BLaER1 treated with 17β-estradiol and CSF1 and Interleukin-3, amounts not matched to agents 10 nM and 100 nM (cell line): ENCODE data around the gene HCFC1.

Experiments
- H3K27ac ChIP-seq, 11 experiments: shearing (Covaris generic); formaldehyde crosslinking; 2 replicates each; pipeline ENCODE4 v1.8.1; 2022
- H3K27me3 ChIP-seq, 11 experiments: shearing (Covaris generic); formaldehyde crosslinking; 2 replicates each; pipeline ENCODE4 v1.8.1; 2022
- H3K36me3 ChIP-seq, 11 experiments: shearing (Covaris generic); formaldehyde crosslinking; 2 replicates each; pipeline ENCODE4 v1.8.1; 2022
- H3K4me1 ChIP-seq, 10 experiments: shearing (Covaris generic); formaldehyde crosslinking; 2 replicates each; pipeline ENCODE4 v1.8.1; 2022
- H3K4me2 ChIP-seq, 11 experiments: shearing (Covaris generic); formaldehyde crosslinking; 2 replicates each; pipeline ENCODE4 v1.8.1; 2022
- H3K4me3 ChIP-seq, 10 experiments: shearing (Covaris generic); formaldehyde crosslinking; 2 replicates each; pipeline ENCODE4 v1.8.1; 2022
- H3K9ac ChIP-seq, 11 experiments: shearing (Covaris generic); formaldehyde crosslinking; 2 replicates each; pipeline ENCODE4 v1.8.1; 2022
- H3K9me3 ChIP-seq, 11 experiments: shearing (Covaris generic); formaldehyde crosslinking; replicated peaks in 1 of 11; 2 replicates each; pipeline ENCODE4 v1.8.1; 2022
- H4K20me1 ChIP-seq, 11 experiments: shearing (Covaris generic); formaldehyde crosslinking; 2 replicates each; pipeline ENCODE4 v1.8.1; 2022
- Cebpa-rat ChIP-seq, 11 experiments: shearing (Covaris generic); IDR thresholded peaks; 2 replicates each; pipeline ENCODE4 v1.8.1; 2022

HCFC1 gene

DNA sequence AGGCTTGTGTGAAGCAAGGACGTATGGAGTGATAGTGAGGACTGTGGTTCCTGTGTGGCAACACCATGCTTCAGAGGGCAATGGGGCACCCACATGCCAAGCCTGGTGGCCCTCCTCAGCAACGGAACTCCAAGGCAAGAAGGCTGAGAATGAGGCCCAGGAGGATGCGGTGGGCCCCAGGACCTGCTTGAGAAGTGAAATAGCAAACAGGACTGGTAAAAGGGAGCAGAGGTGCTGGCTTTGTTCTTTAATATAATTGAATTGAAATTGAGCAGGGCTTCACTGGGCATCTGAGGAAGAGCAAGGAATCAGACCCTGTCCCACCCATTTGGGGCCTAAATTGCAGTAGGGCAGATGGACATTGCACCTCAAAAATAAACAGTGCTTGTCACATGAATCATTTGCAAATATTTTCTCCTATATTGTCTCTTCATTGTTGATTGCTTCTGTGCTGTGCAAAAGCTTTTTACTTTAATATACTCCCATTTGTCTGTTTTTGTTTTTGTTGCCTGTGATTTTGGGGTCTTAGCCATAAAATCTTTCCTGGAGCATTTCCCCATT lies 3.2 kb upstream of the HCFC1 start:
- peaks cover 22 to 34% (median 28%) of the 10 kb centered on the region in 10 experiments for H3K4me1 ChIP-seq
- H3K4me2 ChIP-seq = peak overlapping the region; percentile 82 to 92 (median 89)
- peak overlapping the region in 10 of 11 experiments; percentile 93 to 100 (median 99); a peak in 19 of 22 replicates for H3K27ac ChIP-seq
- H3K4me3 ChIP-seq = 0 out of 20 replicates have a peak overlapping the region, but pooled peaks of 1 of the 10 experiments have one; percentile 90
- H4K20me1 ChIP-seq = peaks cover 29 to 70% (median 49%) of the 10 kb centered on the region in 11 experiments; a peak in 21 of 22 replicates
- H3K36me3 ChIP-seq = no peaks in the 10 kb centered on the region; a peak in 2 of 22 replicates
- H3K9ac ChIP-seq = peak overlapping the region in 10 of 11 experiments; percentile 92 to 100 (median 98); a peak in 13 of 22 replicates
- H3K27me3 ChIP-seq = peaks cover 64 to 74% (median 68%) of the 10 kb centered on the region in 11 experiments
- H3K9me3 ChIP-seq = no peaks in the 10 kb centered on the region
- TF ChIP-seq Cebpa-rat (IDR thresholded peaks at IDR 0.05) = 0 out of 22 replicates have a peak, but pooled peaks of 2 of the 11 experiments have one; percentile 11

DNA sequence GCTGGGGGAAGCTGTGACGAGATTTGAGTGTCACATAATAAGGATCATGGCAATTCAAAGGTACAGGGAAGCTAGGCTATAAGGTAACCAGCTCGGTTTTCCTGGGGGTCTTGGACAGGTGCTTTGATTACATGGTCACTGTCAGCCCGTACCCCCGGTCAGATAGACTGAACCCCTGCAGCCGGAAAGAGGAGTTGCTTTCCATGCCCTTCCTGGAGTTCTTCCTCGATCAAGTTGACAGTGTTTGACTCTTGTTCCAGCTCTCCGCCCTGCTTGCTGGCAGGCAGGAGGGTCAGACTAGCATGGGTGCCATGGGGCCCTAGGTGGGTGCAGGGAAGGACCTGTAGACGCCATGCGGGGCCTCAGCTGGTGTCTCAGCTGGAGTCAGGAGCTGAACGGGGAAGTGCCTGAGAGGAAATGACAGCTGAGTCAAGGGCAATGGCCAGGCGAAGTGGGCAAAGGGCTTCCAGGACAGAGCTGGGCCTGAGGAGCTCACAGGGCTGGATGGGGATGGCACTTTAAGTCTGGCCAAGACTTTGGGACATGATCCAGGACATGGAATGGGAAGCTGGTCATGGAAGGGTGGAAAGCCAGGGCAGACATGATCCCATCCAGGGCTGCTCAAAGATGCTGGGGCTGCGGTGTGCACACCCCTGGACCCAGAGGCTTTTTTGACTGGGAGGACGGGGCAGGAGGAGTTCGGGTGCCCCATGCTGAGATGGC lies 2.5 kb upstream of the HCFC1 start:
- TF ChIP-seq Cebpa-rat (IDR thresholded peaks at IDR 0.05) = no peak
- Histone ChIP-seq H3K9ac (peak overlapping the region; percentile 92 to 100 (median 98); a peak in 21 of 22 replicates), H3K27ac (peak overlapping the region; percentile 93 to 100 (median 99); a peak in 20 of 22 replicates), H3K27me3 (peaks cover 66 to 74% (median 69%) of the 10 kb centered on the region in 11 experiments), H4K20me1 (peaks cover 36 to 76% (median 56%) of the 10 kb centered on the region in 11 experiments; a peak in 21 of 22 replicates), H3K4me1 (peaks cover 24 to 39% (median 32%) of the 10 kb centered on the region in 10 experiments), H3K9me3 (no peaks in the 10 kb centered on the region), H3K4me3 (peak overlapping the region in 9 of 10 experiments; percentile 72 to 97 (median 85); a peak in 14 of 20 replicates), H3K36me3 (peaks cover 0 to 5% (median 0%) of the 10 kb centered on the region in 11 experiments; a peak in 4 of 22 replicates), H3K4me2 (peak overlapping the region; percentile 82 to 92 (median 89))

DNA sequence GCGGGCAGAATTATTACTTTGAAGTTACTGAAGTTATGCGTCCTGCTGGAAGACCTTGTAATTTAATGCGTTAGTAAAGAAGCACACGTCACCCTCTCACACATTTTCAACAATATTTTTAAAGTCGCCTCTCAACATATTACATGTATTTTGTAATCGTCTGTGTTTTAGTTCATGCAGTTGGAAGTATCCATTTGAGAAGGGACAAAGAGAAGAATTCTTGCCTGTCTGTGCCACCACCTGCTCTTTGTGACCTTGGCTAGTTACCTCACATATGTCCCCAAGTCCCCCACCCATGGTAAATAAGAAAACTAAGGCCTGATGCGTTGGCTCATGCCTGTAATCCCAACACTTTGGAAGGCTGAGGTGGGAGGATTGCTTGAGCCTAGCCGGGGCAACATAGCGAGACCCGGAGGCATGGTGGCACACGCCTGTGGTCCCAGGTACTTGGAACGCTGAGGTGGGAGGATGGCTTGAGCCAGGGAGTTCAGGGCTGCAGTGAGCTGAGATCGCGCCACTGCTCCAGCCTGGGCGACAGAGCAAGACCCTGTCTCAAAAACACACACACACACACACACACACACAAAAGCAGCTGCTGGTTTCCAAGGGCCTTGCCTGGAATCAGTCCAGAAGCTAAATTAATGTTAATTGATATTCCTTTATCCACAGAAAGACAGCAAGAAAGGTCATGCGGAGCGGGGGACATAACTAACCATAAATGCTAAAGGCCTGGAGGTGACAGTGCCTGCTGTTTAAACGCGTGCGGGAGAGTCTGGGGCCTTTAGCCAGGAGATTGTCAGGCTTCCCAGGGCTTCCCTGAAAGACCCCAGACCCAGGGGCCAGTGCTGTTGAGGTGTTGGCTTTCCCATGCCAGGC lies 1.7 kb upstream of the HCFC1 start:
- Histone ChIP-seq H3K27ac (peak overlapping the region; percentile 93 to 100 (median 99)), H3K36me3 (peaks cover 0 to 7% (median 0%) of the 10 kb centered on the region in 11 experiments; a peak in 5 of 22 replicates), H4K20me1 (peaks cover 44 to 84% (median 64%) of the 10 kb centered on the region in 11 experiments; a peak in 21 of 22 replicates), H3K4me2 (peak overlapping the region; percentile 82 to 92 (median 89)), H3K9me3 (no peaks in the 10 kb centered on the region), H3K9ac (peak overlapping the region; percentile 92 to 100 (median 98)), H3K4me3 (peak overlapping the region; percentile 72 to 97 (median 86)), H3K4me1 (peaks cover 32 to 47% (median 36%) of the 10 kb centered on the region in 10 experiments), H3K27me3 (peaks cover 67 to 74% (median 69%) of the 10 kb centered on the region in 11 experiments)
- no peak for TF ChIP-seq Cebpa-rat (IDR thresholded peaks at IDR 0.05)

DNA sequence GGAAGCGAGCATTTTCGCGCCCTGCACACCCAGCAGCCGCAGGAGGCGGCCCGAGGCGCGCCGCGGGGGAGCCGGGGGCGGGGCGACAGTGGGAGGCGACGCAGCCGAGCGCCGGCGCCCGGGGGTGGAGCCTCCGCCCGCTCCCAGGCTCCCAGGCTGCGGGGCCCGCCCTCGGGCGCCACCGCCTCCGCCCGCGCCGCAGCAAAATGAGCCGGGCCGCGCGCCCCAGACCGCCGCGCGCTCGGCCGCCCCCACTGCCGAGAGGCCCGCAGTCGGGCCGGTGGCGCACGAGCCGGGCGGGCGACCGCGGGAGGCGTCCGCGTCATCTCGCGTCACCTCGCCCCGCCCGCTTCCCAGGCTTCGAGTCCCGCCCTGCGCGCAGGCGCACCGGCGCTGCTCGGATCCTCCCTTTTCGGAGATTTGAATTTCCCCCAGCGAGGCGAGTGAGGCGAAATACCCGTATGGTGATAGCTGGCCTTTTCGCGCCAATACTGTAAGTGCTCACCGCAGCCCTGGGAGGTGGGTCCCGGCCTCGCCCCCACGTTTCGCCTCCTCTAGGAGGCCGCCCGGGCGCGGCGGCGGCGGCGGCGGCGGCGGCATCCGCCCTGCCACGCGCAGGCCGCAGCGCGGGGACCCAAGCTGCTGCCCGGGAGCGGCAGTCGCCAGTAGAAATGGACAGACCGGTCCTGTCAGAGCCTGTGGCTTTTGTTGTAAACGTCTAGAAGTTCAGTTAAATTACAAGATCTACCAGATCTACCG lies 929 bp upstream of the HCFC1 start, which contains the start of gene TMEM187:
TMEM187 (plus strand) TSS at position 387 of the 759 bp plus-strand sequence. CDS start 9,309 bp downstream, outside the sequence.
- peaks cover 40 to 55% (median 45%) of the 10 kb centered on the region in 10 experiments for H3K4me1 ChIP-seq
- H3K9me3 ChIP-seq = no peaks in the 10 kb centered on the region
- H3K27me3 ChIP-seq = peaks cover 67 to 74% (median 69%) of the 10 kb centered on the region in 11 experiments
- peaks cover 0 to 13% (median 0%) of the 10 kb centered on the region in 11 experiments; a peak in 5 of 22 replicates for H3K36me3 ChIP-seq
- peak within 1 kb of the TSS; percentile 92 to 100 (median 98) for H3K9ac ChIP-seq
- H3K4me3 ChIP-seq = peak within 1 kb of the TSS; percentile 72 to 97 (median 86)
- H3K4me2 ChIP-seq = peak within 1 kb of the TSS; percentile 82 to 92 (median 89)
- peak within 1 kb of the TSS; percentile 93 to 100 (median 99) for H3K27ac ChIP-seq
- no peak for TF ChIP-seq Cebpa-rat (IDR thresholded peaks at IDR 0.05)
- H4K20me1 ChIP-seq = peaks cover 51 to 87% (median 71%) of the 10 kb centered on the region in 11 experiments; a peak in 21 of 22 replicates

DNA sequence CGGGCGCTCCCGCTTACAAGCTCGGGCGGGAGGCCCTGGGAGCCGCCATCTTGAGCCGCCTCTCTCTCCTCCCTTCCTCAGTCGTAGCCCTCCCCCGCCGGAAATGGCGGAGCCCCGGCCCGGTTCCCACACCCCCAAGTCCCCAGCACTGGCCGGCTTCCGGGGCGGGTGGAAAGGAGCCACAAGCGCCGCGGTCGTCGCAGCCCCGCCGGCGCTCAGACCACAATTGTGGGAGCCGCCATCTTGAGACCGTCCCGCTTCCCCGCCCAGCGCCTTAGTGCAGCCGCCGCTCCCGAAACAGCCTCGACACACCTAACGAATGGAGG lies 531 bp downstream of the HCFC1 start:
- Histone ChIP-seq H4K20me1 (peaks cover 65 to 87% (median 76%) of the 10 kb centered on the region in 11 experiments; a peak in 21 of 22 replicates), H3K9me3 (no peaks in the 10 kb centered on the region), H3K4me1 (peaks cover 54 to 70% (median 59%) of the 10 kb centered on the region in 10 experiments), H3K27ac (peak overlapping the region; percentile 93 to 100 (median 99)), H3K36me3 (peaks cover 0 to 22% (median 0%) of the 10 kb centered on the region in 11 experiments; a peak in 6 of 22 replicates), H3K4me2 (peak overlapping the region; percentile 82 to 92 (median 89)), H3K27me3 (peaks cover 67 to 74% (median 69%) of the 10 kb centered on the region in 11 experiments), H3K9ac (peak overlapping the region; percentile 92 to 100 (median 98)), H3K4me3 (peak overlapping the region; percentile 72 to 97 (median 86))
- no peak for TF ChIP-seq Cebpa-rat (IDR thresholded peaks at IDR 0.05)

DNA sequence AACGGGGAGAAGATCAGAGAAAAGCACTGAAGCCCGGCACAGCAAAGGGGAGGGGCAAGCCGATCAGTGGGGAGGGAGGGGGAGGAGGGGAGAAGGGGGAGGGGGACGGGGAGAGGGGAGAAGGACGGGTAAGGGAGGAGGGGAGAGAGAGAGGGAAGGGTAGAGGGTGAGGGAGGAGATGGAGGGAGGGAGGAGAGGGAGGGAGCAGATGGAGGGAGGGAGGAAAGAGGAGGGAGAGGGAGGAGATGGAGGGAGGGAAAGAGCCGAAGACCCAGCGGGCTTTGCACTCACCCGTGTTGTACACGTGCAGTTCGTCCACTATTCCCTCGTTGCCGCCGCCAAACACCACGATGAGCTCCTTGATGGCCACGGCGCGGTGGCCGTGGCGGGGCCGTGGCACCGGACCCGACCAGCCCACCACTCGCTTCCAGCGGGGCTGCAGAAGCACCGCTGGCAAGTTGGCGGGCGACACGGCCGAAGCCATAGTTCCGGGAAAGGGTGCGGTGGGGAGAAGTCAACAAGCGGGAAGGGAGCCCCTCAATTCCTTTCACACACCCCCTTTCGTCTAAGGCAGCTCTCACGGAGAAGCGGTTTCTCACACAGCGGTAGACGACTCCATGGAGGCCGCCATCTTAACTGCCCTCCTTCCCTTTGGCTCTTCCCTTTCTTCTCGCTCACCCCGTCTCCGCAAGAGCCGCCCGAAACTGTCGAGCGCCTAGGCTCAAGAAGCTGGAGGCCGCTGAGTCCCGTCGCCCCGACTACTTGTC lies 1.1 kb downstream of the HCFC1 start:
- Histone ChIP-seq H3K4me3 (peak overlapping the region; percentile 72 to 97 (median 86)), H4K20me1 (peaks cover 67 to 87% (median 77%) of the 10 kb centered on the region in 11 experiments; a peak in 21 of 22 replicates), H3K9me3 (no peaks in the 10 kb centered on the region), H3K27ac (peak overlapping the region; percentile 93 to 100 (median 99)), H3K4me1 (peaks cover 57 to 70% (median 62%) of the 10 kb centered on the region in 10 experiments), H3K27me3 (peaks cover 67 to 74% (median 69%) of the 10 kb centered on the region in 11 experiments), H3K36me3 (peaks cover 0 to 22% (median 0%) of the 10 kb centered on the region in 11 experiments; a peak in 6 of 22 replicates), H3K4me2 (peak overlapping the region; percentile 82 to 97 (median 89)), H3K9ac (peak overlapping the region; percentile 92 to 100 (median 98))
- TF ChIP-seq Cebpa-rat (IDR thresholded peaks at IDR 0.05) = no peak

DNA sequence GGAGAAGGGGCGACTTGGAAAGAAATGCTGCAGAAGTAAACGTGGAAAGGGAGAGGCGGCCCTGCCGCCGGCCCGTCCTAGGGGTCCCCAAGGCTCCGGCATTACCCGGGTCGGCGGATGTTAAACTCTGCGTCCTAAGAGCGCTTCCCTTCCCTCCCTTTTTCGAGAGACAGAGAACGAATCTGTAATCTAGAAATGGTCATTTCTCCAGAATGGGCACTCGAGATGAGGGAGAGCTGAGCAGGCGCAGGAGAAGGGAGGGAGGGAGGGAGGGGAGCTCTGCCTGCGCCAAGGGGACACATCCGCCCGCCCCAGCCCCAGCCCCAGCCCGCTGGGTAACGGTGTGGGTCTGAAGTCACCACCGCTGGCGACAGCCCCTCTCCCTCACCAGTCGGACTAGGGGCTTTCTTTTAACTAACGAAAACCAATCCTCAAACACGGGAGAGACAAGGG lies 1.7 kb downstream of the HCFC1 start:
- Histone ChIP-seq H3K27ac (peak overlapping the region; percentile 1 to 99 (median 62); a peak in 19 of 22 replicates), H3K27me3 (peaks cover 67 to 74% (median 69%) of the 10 kb centered on the region in 11 experiments), H3K9ac (peak overlapping the region; percentile 64 to 98 (median 76)), H3K4me3 (peak overlapping the region; percentile 72 to 97 (median 86)), H4K20me1 (peaks cover 72 to 87% (median 77%) of the 10 kb centered on the region in 11 experiments; a peak in 21 of 22 replicates), H3K4me2 (peak overlapping the region; percentile 78 to 97 (median 88)), H3K9me3 (no peaks in the 10 kb centered on the region), H3K4me1 (peaks cover 57 to 71% (median 63%) of the 10 kb centered on the region in 10 experiments), H3K36me3 (peaks cover 0 to 22% (median 5%) of the 10 kb centered on the region in 11 experiments; a peak in 7 of 22 replicates)
- TF ChIP-seq Cebpa-rat (IDR thresholded peaks at IDR 0.05) = no peak
